ENCODE results near the gene SH3RF3. TPM values are rescaled to one million over a fixed set of nuclear protein-coding genes. Genes with fewer than 3 reads are reported as not detected.

Gene SH3RF3
- total and polyA plus RNA-seq, 8 donors: 7.0 to 11.1 (median 8.3) TPM

DNA sequence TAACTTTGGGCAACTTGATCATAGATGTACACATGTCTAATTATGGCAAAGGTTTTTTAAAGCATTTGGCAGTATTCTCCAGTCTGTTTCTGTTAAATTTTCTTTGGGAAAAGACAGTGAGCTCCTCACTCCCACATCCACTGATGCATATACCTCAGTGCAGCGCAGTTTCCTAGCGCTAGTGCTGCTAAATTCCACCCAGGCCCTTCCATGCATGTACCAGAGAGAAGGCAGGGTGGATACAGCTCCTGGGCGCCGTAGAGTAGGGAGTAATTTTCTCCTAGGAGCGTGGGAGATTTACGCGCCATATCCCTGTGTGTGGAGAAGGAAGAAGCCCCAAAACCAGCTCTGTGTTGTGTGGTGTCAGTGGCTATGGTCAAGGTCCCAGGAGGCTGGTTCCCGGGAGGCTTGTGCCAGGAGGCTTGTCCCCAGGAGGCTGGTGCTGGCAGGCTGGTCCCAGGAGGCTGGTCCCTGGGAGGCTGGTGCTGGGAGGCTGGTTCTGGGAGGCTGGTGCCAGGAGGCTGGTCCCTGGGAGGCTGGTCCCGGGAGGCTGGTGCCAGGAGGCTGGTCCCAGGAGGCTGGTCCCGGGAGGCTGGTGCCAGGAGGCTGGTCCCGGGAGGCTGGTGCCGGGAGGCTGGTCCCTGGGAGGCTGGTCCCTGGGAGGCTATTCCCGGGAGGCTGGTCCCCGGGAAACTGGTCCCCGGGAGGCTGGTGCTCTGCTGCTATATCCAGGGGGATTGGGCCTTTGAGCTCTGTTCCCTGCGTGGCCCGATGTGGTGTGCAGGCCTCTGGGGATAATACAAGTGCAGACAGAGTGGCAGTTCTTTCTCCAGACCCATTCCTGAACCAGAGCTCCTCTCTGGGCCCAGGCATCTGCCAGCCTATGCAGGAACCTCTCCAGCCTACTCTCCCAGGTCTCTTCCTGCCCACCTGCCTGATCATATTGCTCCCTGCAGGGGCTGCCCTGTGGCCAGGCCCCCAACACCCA, 323.6 kb downstream of the SH3RF3 start:
- Histone ChIP-seq H3K4me1 (no peaks in the 10 kb centered on the region), H3K27me3 (no peaks in the 10 kb centered on the region), H3K4me3 (no peak overlapping the region), H3K36me3 (peaks cover 0 to 3% of the 10 kb centered on the region in 2 donors), H3K9me3 (no peaks in the 10 kb centered on the region), H3K27ac (no peak overlapping the region)
- DNase-seq (peak in 1 of 4 donors; percentile 11), ATAC-seq (no peak)
- intact Hi-C loops (cut with DNase I): no loop called here
- TF ChIP-seq, protein P1, sequence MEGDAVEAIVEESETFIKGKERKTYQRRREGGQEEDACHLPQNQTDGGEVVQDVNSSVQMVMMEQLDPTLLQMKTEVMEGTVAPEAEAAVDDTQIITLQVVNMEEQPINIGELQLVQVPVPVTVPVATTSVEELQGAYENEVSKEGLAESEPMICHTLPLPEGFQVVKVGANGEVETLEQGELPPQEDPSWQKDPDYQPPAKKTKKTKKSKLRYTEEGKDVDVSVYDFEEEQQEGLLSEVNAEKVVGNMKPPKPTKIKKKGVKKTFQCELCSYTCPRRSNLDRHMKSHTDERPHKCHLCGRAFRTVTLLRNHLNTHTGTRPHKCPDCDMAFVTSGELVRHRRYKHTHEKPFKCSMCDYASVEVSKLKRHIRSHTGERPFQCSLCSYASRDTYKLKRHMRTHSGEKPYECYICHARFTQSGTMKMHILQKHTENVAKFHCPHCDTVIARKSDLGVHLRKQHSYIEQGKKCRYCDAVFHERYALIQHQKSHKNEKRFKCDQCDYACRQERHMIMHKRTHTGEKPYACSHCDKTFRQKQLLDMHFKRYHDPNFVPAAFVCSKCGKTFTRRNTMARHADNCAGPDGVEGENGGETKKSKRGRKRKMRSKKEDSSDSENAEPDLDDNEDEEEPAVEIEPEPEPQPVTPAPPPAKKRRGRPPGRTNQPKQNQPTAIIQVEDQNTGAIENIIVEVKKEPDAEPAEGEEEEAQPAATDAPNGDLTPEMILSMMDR (IDR thresholded peaks at IDR 0.05): no peak

GRCh38 chr2:109453371-109453995, 324.5 kb downstream of the SH3RF3 start:
- TF ChIP-seq, protein P1 (IDR thresholded peaks at IDR 0.05): no peak
- no peak overlapping the region for H3K4me3 ChIP-seq
- intact Hi-C loops (cut with DNase I): no loop called here
- H3K9me3 ChIP-seq: no peaks in the 10 kb centered on the region
- peak in 1 of 4 donors; percentile 11 for DNase-seq
- no peaks in the 10 kb centered on the region for H3K4me1 ChIP-seq
- peaks cover 0 to 3% of the 10 kb centered on the region in 2 donors for H3K36me3 ChIP-seq
- no peaks in the 10 kb centered on the region for H3K27me3 ChIP-seq
- no peak for ATAC-seq
- no peak overlapping the region for H3K27ac ChIP-seq

DNA sequence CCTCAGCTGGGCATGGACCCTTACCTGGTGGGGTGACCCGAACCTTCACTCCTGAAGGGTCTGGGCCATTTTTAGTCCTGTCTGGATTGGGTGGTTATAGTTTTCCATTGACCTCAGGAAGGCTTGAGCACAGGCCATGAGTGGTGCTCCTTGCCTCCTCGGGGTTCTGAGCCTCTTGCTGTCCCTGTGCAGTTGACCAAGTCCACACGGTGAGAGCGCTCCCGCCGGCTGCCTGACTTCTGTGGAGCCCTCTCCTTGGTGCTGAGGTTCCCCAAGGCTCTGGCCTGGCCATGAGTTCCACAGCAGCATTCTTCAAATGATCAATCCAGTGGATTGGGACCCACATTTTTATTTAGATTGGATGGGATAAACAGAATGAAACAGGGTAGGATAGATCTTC, 325.3 kb downstream of the SH3RF3 start:
- no peaks in the 10 kb centered on the region for H3K4me1 ChIP-seq
- TF ChIP-seq, protein P1 (IDR thresholded peaks at IDR 0.05): no peak
- H3K27me3 ChIP-seq: no peaks in the 10 kb centered on the region
- H3K27ac ChIP-seq: no peak overlapping the region
- H3K4me3 ChIP-seq: no peak overlapping the region
- intact Hi-C loops (cut with DNase I): no loop called here
- no peaks in the 10 kb centered on the region for H3K9me3 ChIP-seq
- peaks cover 0 to under 1% of the 10 kb centered on the region in 2 donors for H3K36me3 ChIP-seq
- DNase-seq (peak in 1 of 4 donors; percentile 3), ATAC-seq (no peak)

- no peaks in the 10 kb centered on the region for H3K9me3 ChIP-seq
- TF ChIP-seq, protein P1 (IDR thresholded peaks at IDR 0.05): no peak
- no peak overlapping the region for H3K4me3 ChIP-seq
- H3K4me1 ChIP-seq: no peaks in the 10 kb centered on the region
- H3K27ac ChIP-seq: no peak overlapping the region
- H3K36me3 ChIP-seq: no peaks in the 10 kb centered on the region
- ATAC-seq: no peak
- no peaks in the 10 kb centered on the region for H3K27me3 ChIP-seq
- intact Hi-C loops (cut with DNase I): no loop called here
- peak in 1 of 4 donors; percentile 24 for DNase-seq
These were observed 325.9 kb downstream of the SH3RF3 start for GRCh38 chr2:109454765-109455394.
